Endothelial cell of umbilical vein (primary cell): Measurements from ENCODE around the gene HTR1E. TPM values are rescaled to one million over a fixed set of nuclear protein-coding genes. Genes with fewer than 3 reads are reported as not detected.

ENCODE experiments used
- BruUV-seq: library from RNA; stranded (reverse); fragments of 400-500 nt; replicated peaks from 2 replicates; lab custom pipeline; 2021; lab: Mats Ljungman, UMichigan
- CTCF ChIA-PET: fragments of 300-600, 350-600 bp; sonication (Branson Sonifier 250); formaldehyde crosslinking; loops from one replicate; lab custom pipeline; 2021; ENCODE audit warnings: antibody characterized with exemption, inconsistent platforms; lab: Charles Lee
- POLR2A ChIA-PET: fragments of 300-600, 350-600 bp; sonication (Branson Sonifier 250); formaldehyde crosslinking; loops from one replicate; lab custom pipeline; 2021; ENCODE audit warnings: antibody characterized with exemption, inconsistent platforms; lab: Charles Lee
- DNase-seq: peaks from one replicate; pipeline ENCODE4 v3.0.0-alpha.2; 2011; ENCODE audit warnings: low read depth, low spot score
- FAIRE-seq: peaks from 2 replicates; lab custom pipeline; 2011; peaks lifted over from hg19 to GRCh38; lab: Jason Lieb, UNC
- H2AFZ ChIP-seq: 2 replicates; pipeline ENCODE4 v1.6.0; 2012; ENCODE audit warnings: low read depth, low read length, control low read depth, inconsistent platforms
- H3K27ac ChIP-seq: 2 replicates; pipeline ENCODE4 v1.5.1; 2011; ENCODE audit warnings: low read depth, mild to moderate bottlenecking, control low read depth, low read length, moderate library complexity; ENCODE audit not compliant: insufficient read depth
- H3K27me3 ChIP-seq, 2 experiments: 2 replicates each; pipeline versions ENCODE4 v1.6.0 to v1.6.1; 2011; ENCODE audit warnings: low read length in 2 of 2, mixed read lengths in 1 of 2; ENCODE audit not compliant: control insufficient read depth in 2 of 2, insufficient read depth in 2 of 2
- H3K36me3 ChIP-seq, 2 experiments: 2 replicates in 1 of 2; 3 replicates in 1 of 2; pipeline ENCODE4 v1.5.1; 2011; ENCODE audit warnings: low read length in 2 of 2, mild to moderate bottlenecking in 1 of 2, moderate library complexity in 1 of 2; ENCODE audit not compliant: control insufficient read depth in 2 of 2, insufficient read depth in 2 of 2; ENCODE audit errors: extremely low read depth in 1 of 2
- H3K4me1 ChIP-seq: 3 replicates; pipeline ENCODE4 v1.5.1; 2011; ENCODE audit warnings: mild to moderate bottlenecking, low read length; ENCODE audit not compliant: control insufficient read depth, insufficient read depth; ENCODE audit errors: extremely low read depth
- H3K4me2 ChIP-seq: 2 replicates; pipeline ENCODE4 v1.6.1; 2011; ENCODE audit warnings: low read length, control low read depth, mixed read lengths; ENCODE audit not compliant: insufficient read depth
- H3K4me3 ChIP-seq, 3 experiments: fragments of 200-600 bp in 1 of 3; sonication (generic), shearing (Covaris generic) in 1 of 3; replicated peaks in 1 of 3; 2 replicates each; pipeline ENCODE4 v1.5.1; 2011 to 2016; ENCODE audit warnings: control low read depth in 3 of 3, low read length in 3 of 3, mild to moderate bottlenecking in 2 of 3, inconsistent platforms in 1 of 3, low read depth in 1 of 3, moderate library complexity in 1 of 3; ENCODE audit not compliant: insufficient read depth in 1 of 3
- H3K79me2 ChIP-seq: 2 replicates; pipeline ENCODE4 v1.6.0; 2012; ENCODE audit warnings: low read length, inconsistent platforms; ENCODE audit not compliant: control insufficient read depth, insufficient read depth
- H3K9ac ChIP-seq: replicated peaks from 2 replicates; pipeline ENCODE3; 2011; ENCODE audit warnings: low read length, control low read depth; ENCODE audit not compliant: insufficient read depth; ENCODE audit errors: extremely low read depth
- H3K9me1 ChIP-seq: replicated peaks from 3 replicates; pipeline ENCODE4 v1.6.0; 2011; ENCODE audit warnings: mild to moderate bottlenecking, low read length; ENCODE audit not compliant: control insufficient read depth, insufficient read depth; ENCODE audit errors: extremely low read depth
- H3K9me3 ChIP-seq: replicated peaks from 2 replicates; pipeline ENCODE4 v1.5.1; 2012; ENCODE audit warnings: low read length, inconsistent platforms; ENCODE audit not compliant: control insufficient read depth, insufficient read depth
- H4K20me1 ChIP-seq: replicated peaks from 2 replicates; pipeline ENCODE3; 2011; ENCODE audit warnings: mild to moderate bottlenecking, low read length; ENCODE audit not compliant: control insufficient read depth, insufficient read depth; ENCODE audit errors: extremely low read depth
- EZH2 ChIP-seq: IDR thresholded peaks from 2 replicates; pipeline ENCODE4 v1.6.1; 2012; ENCODE audit warnings: borderline replicate concordance, low read depth, mild to moderate bottlenecking, moderate library complexity, low read length, inconsistent platforms; ENCODE audit not compliant: severe bottlenecking
- FOS ChIP-seq: IDR thresholded peaks from 2 replicates; pipeline ENCODE4 v1.6.1; 2011; ENCODE audit warnings: mild to moderate bottlenecking, low read length, moderate library complexity, borderline replicate concordance; ENCODE audit not compliant: insufficient read depth
- GATA2 ChIP-seq: IDR thresholded peaks from 2 replicates; pipeline ENCODE4 v1.7.0; 2011; ENCODE audit warnings: low read depth, mild to moderate bottlenecking, moderate library complexity, mixed read lengths, low read length; ENCODE audit not compliant: insufficient read length, insufficient read depth
- JUN ChIP-seq: IDR thresholded peaks from 2 replicates; pipeline ENCODE4 v1.6.1; 2011; ENCODE audit warnings: borderline replicate concordance, low read depth; ENCODE audit not compliant: insufficient read length, insufficient read depth
- MAX ChIP-seq: IDR thresholded peaks from 2 replicates; pipeline ENCODE4 v1.6.1; 2011; ENCODE audit not compliant: insufficient read depth, insufficient read length
- MYC ChIP-seq: IDR thresholded peaks from one replicate; pipeline ENCODE4 v1.6.1; 2011; ENCODE audit warnings: mild to moderate bottlenecking, low read depth, low read length
- POLR2A ChIP-seq: IDR thresholded peaks from 2 replicates; pipeline ENCODE4 v1.6.1; 2012; ENCODE audit warnings: low read depth, mild to moderate bottlenecking, control low read depth, low read length
- POLR2AphosphoS5 ChIP-seq: IDR thresholded peaks from 2 replicates; pipeline ENCODE4 v1.6.1; 2012; ENCODE audit warnings: low read depth, mild to moderate bottlenecking, control low read depth, low read length, moderate library complexity; ENCODE audit not compliant: insufficient read depth
- dilution Hi-C: fragments of 300-500 bp; cut with MboI; formaldehyde crosslinking; loops from one replicate; pipeline ENCODE4 v1.15.0; 2019; ENCODE audit warnings: low sequenced_read_pairs; ENCODE audit not compliant: extremely low pct_ligation_motif_present
- intact Hi-C: fragments of 100-400 bp; cut with micrococcal nuclease; formaldehyde crosslinking; loops from one replicate; pipeline ENCODE4 v1.10.0; 2022
- polyA plus RNA-seq, 4 experiments: library from polyadenylated mRNA; depleted of rRNA in 3 of 4; stranded (reverse) in 3 of 4; unstranded in 1 of 4; fragments of >200 nt; gene quantifications; 2 replicates each; pipeline versions ENCODE4 v1.2.1 to v1.2.3, GENCODE V29; 2011 to 2012; ENCODE audit warnings: missing spikeins in 1 of 4
- total RNA-seq: library from RNA; stranded (reverse); gene quantifications from 2 replicates; pipeline ENCODE4 v1.2.3, GENCODE V29; 2021
- TF ChIP-seq, protein P1 (sequence below), 2 donors: IDR thresholded peaks; 1 replicate in 1 of 2; 2 replicates in 1 of 2; pipeline ENCODE4 v1.5.1; 2011; ENCODE audit warnings: low read length in 2 of 2, mild to moderate bottlenecking in 2 of 2, moderate library complexity in 2 of 2, control low read depth in 1 of 2, inconsistent platforms in 1 of 2, low read depth in 1 of 2; ENCODE audit not compliant: insufficient read depth in 1 of 2; ENCODE audit errors: extremely low read depth in 1 of 2

Gene HTR1E
- total and polyA plus RNA-seq, 2 donors (not counting 3 experiments of a cell fraction or from before 2014, with no cell fraction given) = not detected

GRCh38 chr6:87059943-87060342, 122.6 kb downstream of the HTR1E start:
- TF ChIP-seq MYC = no peak
- H3K36me3 ChIP-seq = no peaks in the 10 kb centered on the region
- FAIRE-seq (no peak), DNase-seq (no peak)
- H3K27me3 ChIP-seq = peaks cover 0 to 2% of the 10 kb centered on the region in 2 experiments
- dilution Hi-C loops (no loop called here), intact Hi-C loops (loop anchor here (10.0 kb wide), 1 partner anchor 415 kb away; the partner anchor contains the start of gene SLC35A1)
- no peak overlapping the region for H3K4me2 ChIP-seq
- no peaks in the 10 kb centered on the region for H3K9me3 ChIP-seq
- no peaks in the 10 kb centered on the region for H3K79me2 ChIP-seq
- H4K20me1 ChIP-seq = no peaks in the 10 kb centered on the region
- ChIA-PET POLR2A (no interaction called here), CTCF (no interaction called here)
- H3K9ac ChIP-seq = no peak overlapping the region
- H3K9me1 ChIP-seq = no peaks in the 10 kb centered on the region
- no peak overlapping the region for H2AFZ ChIP-seq
- H3K27ac ChIP-seq = no peak overlapping the region
- no TSS peak for BruUV-seq
- H3K4me1 ChIP-seq = no peaks in the 10 kb centered on the region
- H3K4me3 ChIP-seq = no peak overlapping the region

GRCh38 chr6:87065117-87065516, 127.8 kb downstream of the HTR1E start:
- BruUV-seq = no TSS peak
- ChIA-PET CTCF (interaction anchor here (6.8 kb wide), 1 partner anchor 14 kb away, joined by 100 read pairs; no protein-coding TSS in a partner anchor), POLR2A (no interaction called here)
- dilution Hi-C loops (no loop called here), intact Hi-C loops (loop anchor here (5.0 to 10.0 kb wide), 5 partner anchors 172 to 1427 kb away; partner anchors contain the start of gene SLC35A1)
- FAIRE-seq (no peak), DNase-seq (no peak)
- TF ChIP-seq POLR2A (no peak), GATA2 (no peak), JUN (no peak), POLR2AphosphoS5 (no peak), FOS (no peak), EZH2 (no peak), MYC (no peak), MAX (no peak)
- TF ChIP-seq, protein P1, sequence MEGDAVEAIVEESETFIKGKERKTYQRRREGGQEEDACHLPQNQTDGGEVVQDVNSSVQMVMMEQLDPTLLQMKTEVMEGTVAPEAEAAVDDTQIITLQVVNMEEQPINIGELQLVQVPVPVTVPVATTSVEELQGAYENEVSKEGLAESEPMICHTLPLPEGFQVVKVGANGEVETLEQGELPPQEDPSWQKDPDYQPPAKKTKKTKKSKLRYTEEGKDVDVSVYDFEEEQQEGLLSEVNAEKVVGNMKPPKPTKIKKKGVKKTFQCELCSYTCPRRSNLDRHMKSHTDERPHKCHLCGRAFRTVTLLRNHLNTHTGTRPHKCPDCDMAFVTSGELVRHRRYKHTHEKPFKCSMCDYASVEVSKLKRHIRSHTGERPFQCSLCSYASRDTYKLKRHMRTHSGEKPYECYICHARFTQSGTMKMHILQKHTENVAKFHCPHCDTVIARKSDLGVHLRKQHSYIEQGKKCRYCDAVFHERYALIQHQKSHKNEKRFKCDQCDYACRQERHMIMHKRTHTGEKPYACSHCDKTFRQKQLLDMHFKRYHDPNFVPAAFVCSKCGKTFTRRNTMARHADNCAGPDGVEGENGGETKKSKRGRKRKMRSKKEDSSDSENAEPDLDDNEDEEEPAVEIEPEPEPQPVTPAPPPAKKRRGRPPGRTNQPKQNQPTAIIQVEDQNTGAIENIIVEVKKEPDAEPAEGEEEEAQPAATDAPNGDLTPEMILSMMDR (IDR thresholded peaks at IDR 0.05; ENCODE audit: extremely low read depth in 1 of 2, insufficient read depth in 1 of 2, low read depth in 1 of 2, low read length in 2 of 2) = no peak
- no peak overlapping the region for H2AFZ ChIP-seq
- H3K36me3 ChIP-seq = no peaks in the 10 kb centered on the region
- no peaks in the 10 kb centered on the region for H3K9me3 ChIP-seq
- H3K27me3 ChIP-seq = peaks cover 9 to 11% of the 10 kb centered on the region in 2 experiments
- H3K4me1 ChIP-seq = no peaks in the 10 kb centered on the region
- no peak overlapping the region for H3K4me3 ChIP-seq
- H3K27ac ChIP-seq = no peak overlapping the region
- H4K20me1 ChIP-seq = no peaks in the 10 kb centered on the region
- H3K79me2 ChIP-seq = no peaks in the 10 kb centered on the region
- no peak overlapping the region for H3K4me2 ChIP-seq
- no peak overlapping the region for H3K9ac ChIP-seq
- H3K9me1 ChIP-seq = no peaks in the 10 kb centered on the region
